AG04449 (cell line): ENCODE measurements around the gene NECAP2.
"Not testable (repeated sequence)": the region's sequence is repeated elsewhere in the genome, so short reads cannot be mapped to it uniquely, and the experiment has no call there.

Experiments used
- CTCF ChIA-PET: fragments of 350-600 bp; formaldehyde crosslinking; extraction: SDS; loops from one replicate; lab custom pipeline; 2021; ENCODE audit warnings: antibody characterized with exemption; lab: Yijun Ruan, JAX
- POLR2A ChIA-PET: fragments of 400-600, 350-600 bp; formaldehyde crosslinking; extraction: SDS; loops from one replicate; lab custom pipeline; 2020; ENCODE audit warnings: antibody characterized with exemption, inconsistent platforms; lab: Yijun Ruan, JAX
- DNase-seq: peaks from one replicate; pipeline ENCODE4 v3.0.0-alpha.2; 2010; ENCODE audit warnings: low read depth, low spot score
- H3K4me3 ChIP-seq: 2 replicates; pipeline ENCODE4 v1.5.1; 2011; ENCODE audit warnings: low read depth, mild to moderate bottlenecking, control low read depth, low read length

Gene NECAP2

DNA sequence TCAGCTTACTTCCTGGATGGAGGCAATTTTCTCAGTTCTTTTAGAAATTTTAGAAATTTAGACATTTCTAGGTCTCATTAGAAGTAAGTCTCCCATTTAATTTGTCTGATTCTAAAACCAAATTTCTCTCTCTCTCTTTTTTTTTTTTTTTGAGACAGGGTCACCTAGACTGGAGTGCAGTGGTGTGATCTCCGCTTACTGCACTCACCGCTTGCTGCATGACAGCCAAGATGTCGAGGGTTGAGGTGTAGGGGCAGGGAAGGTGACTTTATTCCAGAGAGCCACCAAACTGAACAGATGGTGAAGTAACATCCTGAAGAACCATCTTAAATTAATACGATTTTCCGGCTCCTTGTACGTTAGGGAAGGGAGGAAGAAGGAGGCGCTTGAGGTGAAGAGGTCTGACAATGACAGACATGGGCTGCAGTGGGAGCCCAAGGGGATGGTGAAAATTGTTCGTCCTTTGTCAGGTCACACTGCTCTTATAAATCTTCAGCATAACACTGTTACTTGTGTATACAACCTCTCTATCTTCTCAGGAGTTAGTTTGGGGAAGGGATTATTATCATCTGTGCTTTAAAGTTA lies 68.4 kb downstream of the NECAP2 start:
- DNase-seq, H3K4me3 ChIP-seq, POLR2A ChIA-PET, CTCF ChIA-PET: not testable (repeated sequence)
